ENCODE results near the gene CPT1B.
A peak's percentile ranks its signal among the peaks of the same experiment; 100 is the strongest.

The CPT1B gene

DNA sequence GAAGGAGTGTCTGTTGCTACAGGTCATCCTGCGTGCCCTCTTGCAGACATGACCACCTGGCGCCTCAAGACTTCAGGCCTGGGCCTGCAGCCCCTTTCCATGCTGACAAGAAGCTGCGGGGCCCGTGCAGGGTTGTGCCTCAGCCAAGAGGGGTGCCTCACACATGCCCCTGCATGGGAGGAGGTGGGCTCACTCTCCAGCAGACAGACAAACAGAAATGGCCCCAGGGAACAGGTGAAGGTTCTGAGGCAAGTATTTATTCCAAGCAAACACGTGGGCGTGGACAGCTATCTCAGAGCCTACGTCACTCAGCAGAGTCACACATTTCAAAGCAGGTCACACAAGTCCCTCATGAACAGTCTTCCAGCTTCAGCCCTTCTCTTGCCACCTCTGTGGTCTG lies 9.6 kb downstream of the CPT1B start:
- no peak overlapping the region for H3K4me3 ChIP-seq (ENCODE audit: low read depth, low read length)
- no peak for TF ChIP-seq CTCF (conservative IDR thresholded peaks at IDR 0.05; ENCODE audit: low read depth, low read length)
- DNase-seq (ENCODE audit: low read depth) = no peak

DNA sequence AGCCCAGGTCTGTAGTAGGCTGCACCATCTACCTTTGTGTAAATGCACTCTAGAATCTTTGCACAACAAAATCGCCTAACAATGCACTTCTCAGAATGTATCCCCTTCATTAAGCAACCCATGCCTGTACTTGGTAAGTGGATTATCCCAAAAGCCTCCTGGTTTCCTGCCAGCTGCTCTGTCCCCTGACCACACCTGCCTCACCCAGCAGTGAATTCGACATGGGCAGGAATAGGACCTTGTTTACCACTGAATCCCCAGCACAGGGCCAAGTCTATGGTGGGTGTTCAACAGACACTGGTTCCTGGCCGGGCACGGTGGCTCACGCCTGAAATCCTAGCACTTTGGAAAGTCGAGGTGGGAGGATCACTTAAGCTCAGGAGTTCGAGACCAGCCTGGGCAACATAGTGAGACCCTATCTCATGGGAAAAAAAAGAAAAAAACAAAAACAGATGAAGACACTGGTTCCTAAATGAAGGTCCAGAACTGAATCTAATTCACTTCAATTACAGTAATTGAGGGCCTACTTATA lies 10.4 kb downstream of the CPT1B start:
- DNase-seq (ENCODE audit: low read depth) = no peak
- H3K4me3 ChIP-seq (ENCODE audit: low read depth, low read length) = no peak overlapping the region
- TF ChIP-seq CTCF (conservative IDR thresholded peaks at IDR 0.05; ENCODE audit: low read depth, low read length) = no peak

DNA sequence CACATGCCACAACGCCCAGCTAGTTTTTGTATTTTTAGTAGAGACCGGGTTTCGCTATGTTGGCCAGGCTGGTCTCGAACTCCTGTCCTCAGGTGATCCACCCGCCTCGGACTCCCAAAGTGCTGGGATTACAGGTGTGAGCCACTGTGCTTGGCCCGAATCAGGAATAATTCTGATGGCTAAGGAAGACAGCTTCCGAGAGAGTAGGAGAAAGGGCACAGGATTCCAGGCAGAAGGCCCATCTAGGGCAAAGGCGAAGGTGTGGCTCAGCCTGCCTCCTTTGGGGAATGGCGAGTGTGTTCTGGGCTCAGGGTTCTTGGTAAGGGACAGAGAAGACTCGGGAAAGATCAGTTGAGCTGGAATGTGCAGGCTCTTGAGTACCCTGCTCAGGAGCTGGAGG lies 13.9 kb downstream of the CPT1B start:
- no peak for DNase-seq (ENCODE audit: low read depth)
- no peak for TF ChIP-seq CTCF (conservative IDR thresholded peaks at IDR 0.05; ENCODE audit: low read depth, low read length)
- H3K4me3 ChIP-seq (ENCODE audit: low read depth, low read length) = no peak overlapping the region

GRCh38 chr22:50563413-50564160 lies 14.6 kb downstream of the CPT1B start:
- peak overlapping the region; percentile 60 for H3K4me3 ChIP-seq (ENCODE audit: low read depth, low read length)
- no peak for DNase-seq (ENCODE audit: low read depth)
- no peak for TF ChIP-seq CTCF (conservative IDR thresholded peaks at IDR 0.05; ENCODE audit: low read depth, low read length)

- DNase-seq (ENCODE audit: low read depth) = peak; percentile 85
- peak within 1 kb of the TSS; percentile 60 for H3K4me3 ChIP-seq (ENCODE audit: low read depth, low read length)
- peak; percentile 69 for TF ChIP-seq CTCF (conservative IDR thresholded peaks at IDR 0.05; ENCODE audit: low read depth, low read length)
Observed at GRCh38 chr22:50562523-50563412, 15.5 kb downstream of the CPT1B start, which contains the start of gene SYCE3. TSS of gene SYCE3 (minus strand) at chr22:50562919. CDS start at chr22:50556405, 6,514 bp downstream.

DNA sequence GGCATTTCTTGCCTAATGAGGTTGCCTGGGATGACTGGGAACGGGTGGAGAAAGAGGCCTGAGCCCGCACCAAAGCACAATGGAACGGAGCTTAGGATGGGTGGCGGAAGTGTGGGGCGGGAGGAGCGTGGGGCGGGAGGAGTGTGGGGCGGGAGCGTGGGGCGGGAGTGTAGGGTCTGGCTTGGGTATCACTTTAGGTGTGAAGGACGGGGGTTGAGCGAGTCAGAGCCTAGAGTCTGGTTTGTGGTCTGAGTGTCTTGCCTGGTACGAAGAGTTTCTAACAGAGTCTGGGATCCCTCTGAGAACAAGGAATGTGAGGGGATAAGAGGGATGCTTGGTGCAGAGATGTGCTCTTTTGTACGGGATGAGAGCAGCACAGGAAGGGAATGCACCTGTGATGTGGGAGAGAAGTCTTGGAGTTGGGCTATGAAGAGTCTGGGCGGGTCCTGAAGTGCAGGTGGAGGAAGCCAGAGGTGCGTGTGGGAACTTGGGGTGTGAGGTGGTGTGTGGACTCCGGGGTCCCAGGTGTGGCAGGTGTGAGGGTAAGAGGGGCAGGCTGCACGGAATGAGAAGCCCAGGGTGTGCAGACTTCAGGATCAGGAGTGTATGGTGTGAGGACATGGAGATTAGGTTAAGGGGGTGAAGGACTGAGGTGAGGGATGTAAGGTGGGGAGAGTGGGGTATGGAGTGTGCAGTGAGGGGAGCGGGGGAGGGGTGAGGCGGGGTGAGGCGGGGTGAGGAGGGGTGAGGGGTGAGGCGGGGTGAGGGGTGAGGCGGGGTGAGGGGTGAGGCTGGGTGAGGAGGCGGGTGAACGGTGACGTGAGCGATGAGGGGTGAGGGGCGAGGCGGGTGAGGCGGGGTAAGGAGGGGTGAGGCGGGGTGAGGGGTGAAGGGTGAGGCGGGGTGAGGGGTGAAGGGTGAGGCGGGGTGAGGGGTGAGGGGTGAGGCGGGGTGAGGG lies 16.5 kb downstream of the CPT1B start:
- TF ChIP-seq CTCF (conservative IDR thresholded peaks at IDR 0.05; ENCODE audit: low read depth, low read length) = no peak
- H3K4me3 ChIP-seq (ENCODE audit: low read depth, low read length) = no peak overlapping the region
- DNase-seq (ENCODE audit: low read depth) = no peak
